ENCODE results near the gene SORCS2.

DNA sequence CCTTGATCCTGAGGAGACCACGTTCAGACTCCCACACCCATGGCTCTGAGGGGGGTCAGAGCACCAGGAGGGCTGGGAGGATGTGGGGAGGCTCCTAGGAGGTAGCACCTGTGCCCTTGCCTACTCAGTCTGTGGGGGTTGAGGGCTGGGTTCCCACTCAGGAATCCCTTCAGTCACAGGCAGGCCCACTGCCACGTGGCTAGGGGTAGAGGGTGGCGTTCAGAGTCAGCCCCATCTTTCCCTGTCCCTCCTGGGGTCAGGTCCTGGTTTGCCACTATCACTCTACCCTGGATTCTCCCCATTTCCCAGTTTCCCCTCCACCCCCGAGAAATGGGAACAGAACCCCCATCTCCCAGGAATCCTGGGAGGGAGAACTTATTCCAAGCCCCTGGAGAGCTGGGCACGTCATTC lies 131.1 kb downstream of the SORCS2 start:
- TF ChIP-seq, protein P1, sequence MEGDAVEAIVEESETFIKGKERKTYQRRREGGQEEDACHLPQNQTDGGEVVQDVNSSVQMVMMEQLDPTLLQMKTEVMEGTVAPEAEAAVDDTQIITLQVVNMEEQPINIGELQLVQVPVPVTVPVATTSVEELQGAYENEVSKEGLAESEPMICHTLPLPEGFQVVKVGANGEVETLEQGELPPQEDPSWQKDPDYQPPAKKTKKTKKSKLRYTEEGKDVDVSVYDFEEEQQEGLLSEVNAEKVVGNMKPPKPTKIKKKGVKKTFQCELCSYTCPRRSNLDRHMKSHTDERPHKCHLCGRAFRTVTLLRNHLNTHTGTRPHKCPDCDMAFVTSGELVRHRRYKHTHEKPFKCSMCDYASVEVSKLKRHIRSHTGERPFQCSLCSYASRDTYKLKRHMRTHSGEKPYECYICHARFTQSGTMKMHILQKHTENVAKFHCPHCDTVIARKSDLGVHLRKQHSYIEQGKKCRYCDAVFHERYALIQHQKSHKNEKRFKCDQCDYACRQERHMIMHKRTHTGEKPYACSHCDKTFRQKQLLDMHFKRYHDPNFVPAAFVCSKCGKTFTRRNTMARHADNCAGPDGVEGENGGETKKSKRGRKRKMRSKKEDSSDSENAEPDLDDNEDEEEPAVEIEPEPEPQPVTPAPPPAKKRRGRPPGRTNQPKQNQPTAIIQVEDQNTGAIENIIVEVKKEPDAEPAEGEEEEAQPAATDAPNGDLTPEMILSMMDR (IDR thresholded peaks at IDR 0.05), result no peak
- TF ChIP-seq POLR2A (IDR thresholded peaks at IDR 0.05), result no peak

Measured in uterus (tissue), 2 donors.